GM19239 (cell line): ENCODE data around the gene LRP4.
A peak's percentile ranks its signal among the peaks of the same experiment; 100 is the strongest.

Experiments used
- DNase-seq: peaks from one replicate; pipeline ENCODE4 v3.0.0; 2011; ENCODE audit warnings: low spot score; ENCODE audit not compliant: insufficient read length
- FAIRE-seq: peaks from 2 replicates; lab custom pipeline; 2011; peaks lifted over from hg19 to GRCh38; lab: Jason Lieb, UNC

Gene LRP4

DNA sequence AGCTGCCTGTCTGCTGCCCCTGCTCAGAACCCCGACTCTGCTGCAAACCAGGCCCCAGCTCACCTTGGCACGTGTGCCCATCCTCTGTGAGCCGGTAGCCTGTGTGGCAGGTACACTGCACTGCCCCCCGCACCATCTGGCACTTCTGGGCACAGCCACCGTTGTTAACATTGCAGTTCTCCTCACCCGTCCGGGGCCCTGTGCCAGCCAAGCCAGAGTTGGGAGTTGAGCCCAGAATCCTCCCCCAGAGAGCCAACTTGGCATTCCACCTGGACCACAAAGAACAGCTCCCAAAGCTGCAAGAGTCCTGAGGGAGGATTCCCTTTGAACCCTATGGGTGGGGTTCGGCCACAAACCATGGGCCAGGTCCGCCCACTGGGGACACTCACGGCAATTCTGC is 22.5 kb downstream of the LRP4 start:
- no peak for DNase-seq
- no peak for FAIRE-seq

DNA sequence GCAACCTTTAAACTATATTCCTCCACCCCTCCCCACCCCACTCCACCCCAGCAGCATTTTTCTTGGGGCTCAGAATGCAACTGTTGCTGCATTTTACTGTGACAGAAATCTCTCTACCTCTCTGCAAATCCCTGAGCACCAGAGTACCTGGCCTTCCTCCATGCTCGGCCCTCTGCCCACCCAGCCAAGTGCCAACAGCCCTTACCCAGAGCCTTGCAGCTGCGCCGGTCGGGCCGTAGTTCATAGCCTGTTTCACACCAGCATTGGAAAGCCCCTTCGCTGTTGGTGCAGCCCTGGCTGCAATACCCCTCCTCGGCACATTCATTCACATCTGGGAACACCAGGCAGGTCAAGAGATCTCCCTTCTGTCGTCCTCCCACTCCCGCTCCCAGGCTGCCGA is 23.4 kb downstream of the LRP4 start:
- DNase-seq (no peak), FAIRE-seq (no peak)

DNA sequence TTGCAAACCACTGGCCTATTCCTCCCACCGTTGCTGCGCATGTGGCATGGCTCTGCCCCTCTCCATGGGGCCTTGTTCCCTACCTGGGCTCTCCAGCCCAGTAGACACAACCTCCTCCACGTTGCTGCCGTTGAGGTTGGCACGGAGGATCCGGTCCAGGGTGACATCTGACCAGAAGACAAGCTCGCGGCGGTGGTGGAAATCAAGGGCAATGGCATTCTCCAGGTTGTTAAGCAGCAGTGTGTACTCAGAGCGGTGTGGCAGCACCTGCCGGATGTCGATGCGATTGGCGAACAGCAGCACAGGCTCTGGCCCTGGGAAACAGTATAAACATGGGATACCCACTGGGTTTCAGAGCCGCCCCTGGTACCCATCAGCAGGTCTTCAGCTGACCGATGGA is 23.8 kb downstream of the LRP4 start:
- no peak for FAIRE-seq
- DNase-seq: no peak

DNA sequence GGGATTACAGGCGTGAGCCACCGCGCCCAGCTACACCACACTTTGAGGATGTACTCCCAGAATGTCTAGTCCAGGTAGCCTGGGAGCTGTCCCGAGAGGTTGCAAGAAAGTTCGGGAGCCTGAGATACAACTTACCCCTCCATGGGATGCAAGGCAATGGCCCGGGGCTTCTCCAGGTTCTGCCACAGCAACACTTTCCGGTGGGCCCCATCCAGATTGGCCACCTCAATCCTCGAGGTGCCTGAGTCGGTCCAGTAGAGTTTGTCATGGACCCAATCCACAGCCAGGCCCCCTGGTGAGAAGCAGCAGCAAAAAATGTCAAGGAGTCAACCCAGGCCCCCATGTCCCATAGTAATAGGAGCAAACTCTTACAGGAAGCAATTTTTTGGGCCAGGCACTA is 25.5 kb downstream of the LRP4 start:
- FAIRE-seq: no peak
- no peak for DNase-seq

DNA sequence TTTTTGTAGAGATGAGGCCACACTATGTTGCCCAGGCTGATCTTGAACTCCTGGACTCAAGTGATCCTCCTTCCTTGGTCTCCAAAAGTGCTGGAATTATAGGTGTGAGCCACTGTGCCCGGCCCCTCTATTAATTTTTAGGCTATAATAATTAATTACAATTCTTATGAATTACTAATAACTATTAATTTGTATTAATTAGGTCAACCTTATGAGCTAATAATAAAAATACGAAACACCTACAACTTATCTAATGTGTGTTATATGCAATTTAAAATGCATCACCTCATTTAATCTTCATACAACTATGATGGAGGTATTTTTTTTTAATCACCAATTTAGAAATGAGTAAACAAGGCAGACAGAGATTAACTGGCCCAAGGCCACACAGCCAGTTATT is 26.2 kb downstream of the LRP4 start:
- DNase-seq (no peak), FAIRE-seq (no peak)

DNA sequence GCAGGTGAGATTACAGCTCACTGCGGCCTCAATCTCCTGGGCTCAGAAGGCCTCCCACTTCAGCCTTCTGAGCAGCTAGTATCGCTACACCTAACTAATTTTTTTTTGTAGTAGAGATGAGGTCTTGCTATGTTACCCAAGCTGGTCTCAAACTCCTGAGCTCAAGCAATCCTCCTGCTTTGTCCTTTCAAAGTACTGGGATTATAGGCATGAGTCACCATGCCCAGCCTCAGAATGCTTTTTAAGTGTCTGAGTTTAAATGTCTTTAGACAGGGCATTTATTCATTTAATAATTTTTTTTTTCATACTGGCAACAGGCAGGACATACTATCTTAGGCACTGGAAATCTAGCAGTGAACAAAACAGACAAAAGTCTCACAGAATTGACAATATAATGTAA is 27.7 kb downstream of the LRP4 start:
- DNase-seq: no peak
- no peak for FAIRE-seq

DNA sequence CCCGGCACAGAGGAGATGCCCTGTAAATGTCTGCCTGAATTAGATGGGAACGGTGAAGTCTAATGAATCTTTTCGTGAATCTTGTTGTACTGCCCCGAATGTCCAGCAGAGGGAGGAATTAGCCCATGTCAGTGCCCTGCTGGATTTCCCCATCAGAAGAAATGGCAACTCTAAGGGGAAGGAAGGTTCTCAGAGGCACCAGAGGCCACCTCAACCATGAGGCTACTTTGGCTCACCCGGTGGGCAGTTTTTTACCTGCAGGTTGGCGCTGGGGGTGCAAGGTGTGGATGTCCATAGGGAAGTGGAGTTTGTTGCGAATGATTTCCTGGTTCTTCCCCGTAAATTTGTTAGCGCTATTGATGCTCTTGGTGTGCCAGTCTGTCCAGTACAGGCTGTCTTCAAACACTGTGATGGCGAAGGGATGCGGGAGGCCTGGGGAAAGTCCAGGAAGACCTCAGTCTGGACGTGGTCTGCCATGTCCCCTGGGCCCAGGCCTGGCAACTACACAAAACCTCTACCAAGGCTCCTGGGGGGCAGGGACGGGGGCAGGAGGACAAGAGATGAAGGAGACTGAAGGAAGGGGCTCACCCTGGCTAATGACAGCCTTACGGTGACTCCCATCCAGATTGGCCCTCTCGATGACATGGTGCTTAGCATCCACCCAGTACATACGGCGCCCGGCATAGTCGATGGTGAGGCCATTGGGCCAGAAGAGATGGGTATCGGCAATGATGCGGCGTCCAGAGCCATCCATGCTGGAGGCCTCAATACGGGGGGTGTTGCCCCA is 28.5 kb downstream of the LRP4 start:
- peak; percentile 93 for FAIRE-seq
- DNase-seq: peak; percentile 71

DNA sequence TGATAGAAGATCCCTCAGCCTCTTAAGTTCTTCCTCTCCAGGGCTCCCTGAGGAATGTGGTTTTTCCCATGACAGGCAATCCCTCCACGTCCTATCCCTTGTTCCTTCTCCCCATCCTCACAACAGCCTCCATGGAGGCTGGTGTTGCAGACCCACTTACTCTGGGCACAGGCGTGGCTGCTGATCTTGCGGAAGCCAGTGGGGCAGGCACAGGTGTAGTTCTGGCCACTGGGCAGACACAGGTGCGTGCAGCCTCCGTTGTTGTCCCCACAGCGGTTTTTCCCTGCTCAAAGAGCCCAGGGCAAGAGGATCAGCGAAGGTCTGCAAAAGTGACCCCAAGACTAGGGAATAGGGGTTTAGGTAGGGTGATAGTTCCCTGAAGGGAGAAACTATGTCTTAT is 29.1 kb downstream of the LRP4 start:
- DNase-seq (no peak), FAIRE-seq (no peak)

DNA sequence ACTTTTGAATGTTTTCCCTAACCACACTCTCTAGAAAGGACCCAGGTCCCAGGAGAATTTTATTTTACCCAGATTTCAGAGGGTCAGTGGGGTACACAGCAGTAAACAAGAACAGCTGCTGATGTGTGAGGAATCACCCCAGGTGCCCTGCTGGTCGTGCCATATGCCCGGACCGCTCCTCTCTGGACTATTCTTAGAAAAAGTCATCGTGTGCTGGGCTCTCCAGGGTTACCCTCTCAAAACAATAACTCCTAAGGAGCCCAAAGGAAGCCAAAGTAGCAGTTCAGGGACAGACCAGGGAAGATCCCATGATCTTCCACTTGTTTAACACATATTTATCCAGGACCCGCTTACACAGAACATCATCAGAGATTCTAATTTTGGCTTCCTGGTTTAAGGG is 29.7 kb downstream of the LRP4 start:
- DNase-seq (no peak), FAIRE-seq (no peak)

DNA sequence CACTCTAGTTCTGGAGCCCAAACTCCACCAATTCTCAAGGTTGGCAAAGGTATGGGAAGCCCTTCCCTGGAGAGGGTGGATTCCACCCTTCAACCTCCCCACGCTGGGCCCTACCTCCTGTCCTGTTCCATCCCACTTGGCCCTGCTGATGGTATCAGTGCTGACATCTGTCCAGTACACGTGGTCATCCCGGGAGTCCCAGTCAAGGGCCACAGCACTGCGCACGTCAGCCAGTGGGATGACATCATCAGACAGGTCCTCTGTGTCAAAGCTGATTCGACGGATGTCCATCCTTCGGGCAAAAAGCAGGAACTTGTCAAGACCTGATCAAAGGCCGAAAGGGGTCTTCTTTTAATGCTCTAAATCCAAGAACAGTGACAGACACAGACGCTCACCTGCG is 32.1 kb downstream of the LRP4 start:
- FAIRE-seq (no peak), DNase-seq (no peak)

DNA sequence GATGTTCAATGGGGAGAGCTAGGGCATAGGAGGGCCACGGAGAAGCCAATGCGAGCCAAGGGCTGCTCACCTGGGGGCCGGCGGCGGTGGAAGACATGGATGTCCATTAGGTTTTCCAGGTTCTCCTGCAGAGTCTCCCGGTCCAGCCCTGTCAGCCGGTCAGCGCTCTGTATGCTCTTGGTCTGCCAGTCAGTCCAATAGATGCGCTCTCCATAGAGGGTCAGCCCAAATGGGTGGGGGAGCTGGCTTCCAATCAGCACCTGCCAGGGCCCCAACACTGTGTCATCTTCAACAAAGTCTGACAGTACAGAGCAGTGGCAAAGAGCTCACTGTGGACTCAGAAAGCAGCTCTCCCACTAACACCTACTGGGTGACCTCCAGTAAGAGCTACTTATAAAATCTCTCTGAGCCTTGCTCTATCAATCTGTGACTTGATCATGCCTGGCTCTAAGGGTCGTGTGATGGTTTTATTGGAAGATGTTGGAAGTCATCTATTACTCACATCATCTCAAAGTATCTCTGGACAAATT is 39.2 kb downstream of the LRP4 start:
- DNase-seq (no peak), FAIRE-seq (no peak)

DNA sequence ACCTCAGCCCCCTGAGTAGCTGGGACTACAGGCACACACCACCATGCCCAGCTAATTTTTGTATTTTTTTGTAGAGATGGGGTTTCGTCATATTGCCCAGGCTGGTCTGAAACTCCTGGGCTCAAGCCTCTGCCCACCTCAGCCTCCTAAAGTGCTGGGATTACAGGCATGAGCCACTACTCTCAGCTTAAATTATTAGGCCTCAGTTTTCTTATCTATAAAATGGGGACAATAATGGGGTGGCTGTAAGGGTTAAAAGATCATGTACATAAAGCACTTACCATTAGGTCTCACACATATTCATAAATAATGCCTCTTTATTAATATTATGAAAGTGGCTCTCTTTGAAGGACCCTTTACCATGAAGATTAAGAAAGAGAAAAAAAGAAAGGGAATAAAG is 40.8 kb downstream of the LRP4 start:
- DNase-seq (no peak), FAIRE-seq (no peak)

DNA sequence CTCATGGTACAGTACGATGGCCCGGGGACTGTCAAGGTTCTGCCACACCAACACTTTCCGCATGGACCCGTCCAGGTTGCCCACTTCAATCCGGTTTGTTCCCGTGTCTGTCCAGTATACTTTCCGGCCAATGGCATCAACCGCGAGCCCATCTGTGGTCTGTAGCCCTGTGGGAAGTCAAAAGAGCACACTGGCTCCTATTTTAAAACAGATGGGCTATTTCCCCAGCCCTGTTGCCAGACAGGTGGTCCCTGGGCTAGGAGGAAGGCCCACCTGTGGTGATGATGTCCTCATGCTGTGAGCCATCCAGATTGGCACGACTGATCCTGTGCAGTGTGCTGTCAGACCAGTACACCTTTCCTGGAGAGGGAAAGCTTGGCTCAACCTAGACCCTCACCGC is 41.9 kb downstream of the LRP4 start:
- DNase-seq (no peak), FAIRE-seq (no peak)

DNA sequence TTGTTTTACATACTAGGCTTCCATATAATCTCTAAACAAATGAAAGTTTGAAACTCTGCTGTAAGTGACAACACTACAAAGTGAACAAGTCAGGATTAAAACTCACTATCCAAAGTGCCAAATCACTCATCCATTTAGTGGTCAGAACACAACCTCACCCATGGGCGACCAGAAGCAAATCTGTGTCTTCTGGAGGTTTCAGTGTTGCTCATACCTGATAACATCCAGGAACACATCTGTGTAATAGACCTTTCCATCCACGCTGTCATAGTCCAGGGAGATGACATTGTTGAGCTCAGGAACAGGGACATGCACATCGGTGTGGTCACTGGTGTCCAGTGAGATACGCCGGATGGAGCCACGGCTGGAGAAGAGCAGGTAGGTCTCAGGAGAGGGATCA is 43.8 kb downstream of the LRP4 start:
- FAIRE-seq (no peak), DNase-seq (no peak)

DNA sequence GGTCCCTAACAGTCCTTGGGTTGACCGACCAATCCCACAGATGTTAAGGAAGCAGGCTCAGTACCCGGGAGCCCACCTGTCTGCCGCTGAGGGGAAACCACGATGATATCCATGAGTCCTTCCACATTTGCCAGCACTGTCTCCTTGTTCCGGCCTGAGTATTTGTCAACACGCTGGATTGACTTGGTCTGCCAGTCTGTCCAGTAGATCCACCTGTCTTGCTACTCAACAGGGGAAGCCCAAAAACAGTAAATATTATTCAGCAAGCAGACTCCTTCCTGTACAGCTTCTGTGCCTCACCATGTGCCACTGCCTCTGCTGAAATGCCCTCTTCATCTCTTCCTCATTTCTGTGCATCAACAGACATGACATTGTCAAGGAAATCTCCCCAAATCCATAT is 49.4 kb downstream of the LRP4 start:
- FAIRE-seq (no peak), DNase-seq (no peak)

DNA sequence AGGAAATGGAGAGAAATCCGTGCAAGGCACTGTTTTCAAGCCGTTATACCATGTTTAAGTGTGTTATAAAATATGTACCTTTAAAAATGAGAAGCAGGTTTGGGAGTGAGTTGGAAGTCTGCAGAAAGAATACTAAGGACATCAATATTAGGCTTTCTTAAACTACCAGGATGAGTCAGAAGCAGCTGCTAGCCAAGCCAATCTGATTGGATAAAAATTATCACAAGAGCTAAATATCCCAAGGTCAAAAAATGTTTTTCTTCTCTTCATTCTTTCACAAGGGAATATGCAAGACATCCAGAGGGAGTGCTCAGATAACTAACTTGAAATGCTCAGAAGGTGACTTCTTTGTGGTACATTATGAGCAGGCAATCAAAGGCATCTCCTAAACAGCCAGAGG is 53.0 kb downstream of the LRP4 start:
- DNase-seq (no peak), FAIRE-seq (no peak)

DNA sequence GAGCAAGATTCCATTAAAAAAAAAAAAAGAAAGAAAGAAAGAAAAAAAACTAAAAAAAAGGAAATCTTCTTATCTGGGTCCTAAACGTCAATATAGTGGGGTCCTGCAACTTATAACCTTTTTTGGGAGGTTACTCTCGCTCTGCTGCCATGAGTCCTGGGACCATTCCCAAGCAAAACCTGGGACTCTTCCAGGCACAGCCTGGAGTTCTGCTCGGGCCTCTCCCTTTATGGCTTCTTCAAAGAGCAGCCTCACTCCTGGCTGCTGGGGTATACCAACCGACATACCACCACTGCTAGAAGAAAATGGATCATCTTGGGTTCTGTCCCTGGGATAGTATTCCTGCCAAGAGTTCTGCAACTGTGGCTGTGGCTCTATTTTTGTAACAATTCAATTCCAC is 58.1 kb downstream of the LRP4 start:
- FAIRE-seq (no peak), DNase-seq (no peak)

DNA sequence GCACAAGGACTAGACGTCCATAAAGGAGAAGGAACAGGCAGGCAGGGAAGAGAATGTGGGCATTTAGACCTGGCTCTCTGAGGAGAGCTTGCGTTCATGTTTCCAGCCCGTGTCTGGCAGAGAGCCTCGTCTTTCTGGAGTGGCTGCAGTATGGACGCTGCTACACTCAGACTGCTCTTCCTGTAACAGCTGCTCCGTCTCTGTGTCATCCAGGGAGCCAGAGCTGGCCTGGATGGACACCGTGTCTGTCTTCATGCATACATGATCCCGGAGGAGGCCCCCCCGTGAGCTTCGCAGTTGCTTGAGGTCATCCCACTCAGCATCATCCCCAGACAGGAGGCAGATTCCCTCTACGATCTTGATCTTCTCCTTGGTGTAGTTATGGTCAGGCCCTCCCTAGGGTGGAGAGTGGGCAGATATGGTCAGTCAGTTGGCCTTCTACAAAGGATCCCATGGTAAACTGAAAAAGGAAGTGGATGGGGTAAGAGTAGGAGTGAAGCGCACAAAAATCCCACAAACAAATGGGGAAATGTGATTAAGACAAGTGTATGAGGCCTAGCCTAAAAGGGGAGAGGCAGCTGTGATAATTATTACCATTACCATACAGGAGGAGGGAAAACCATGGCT is 59.3 kb downstream of the LRP4 start:
- FAIRE-seq (no peak), DNase-seq (no peak)

DNA sequence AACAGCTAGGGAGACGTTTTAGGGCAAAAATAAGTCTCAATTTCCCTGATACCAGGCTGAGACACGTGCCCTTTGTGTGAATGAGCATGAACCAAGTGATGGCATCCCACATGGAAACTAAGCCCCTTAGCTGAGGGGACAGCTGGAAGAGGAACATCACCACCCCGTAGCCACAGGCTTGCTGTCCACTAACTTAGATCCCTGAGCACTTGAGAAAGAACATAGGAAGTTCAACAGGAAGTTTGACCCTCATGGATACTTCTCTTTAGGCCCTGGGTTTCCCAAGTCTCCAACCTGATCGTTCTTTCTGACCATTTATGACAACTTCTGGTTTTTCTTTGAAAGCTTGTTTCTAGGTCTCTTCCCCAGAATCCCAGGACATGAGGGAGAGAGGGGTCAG is 60.7 kb downstream of the LRP4 start:
- FAIRE-seq (no peak), DNase-seq (no peak)

DNA sequence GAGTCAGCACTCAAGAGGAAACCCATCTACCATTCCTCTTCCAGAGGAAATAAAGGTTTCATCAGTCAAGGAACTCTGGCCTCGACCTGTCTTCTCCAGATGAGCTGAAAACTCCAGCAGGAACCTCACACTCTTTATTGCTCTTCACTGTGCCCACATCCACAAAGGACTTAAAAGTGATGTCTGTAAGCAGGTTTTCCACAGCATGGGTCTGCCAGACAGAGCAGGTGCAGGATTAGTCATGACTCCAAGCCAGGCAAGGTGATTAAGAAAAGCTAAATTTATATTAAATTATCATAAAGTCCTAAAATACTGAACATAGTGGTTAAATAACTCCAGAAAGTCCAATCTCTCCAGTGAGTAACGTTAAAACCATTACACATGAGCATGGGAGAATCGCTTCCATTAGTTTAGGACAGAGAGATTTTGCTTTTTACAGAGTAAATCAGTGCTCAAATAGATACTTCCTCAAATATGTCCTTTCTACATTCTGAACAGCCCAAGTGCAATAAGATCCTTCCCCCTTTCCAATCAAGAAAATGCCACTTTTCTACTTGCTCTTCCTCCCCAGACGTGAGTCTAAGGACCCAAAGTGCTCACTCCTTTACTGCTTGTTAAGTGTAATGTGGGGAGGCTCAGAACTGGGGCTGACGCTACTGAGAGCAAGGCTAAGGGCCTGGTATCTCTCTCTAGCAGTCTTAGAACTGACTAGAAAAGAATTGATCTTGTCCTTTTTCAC is 61.6 kb downstream of the LRP4 start:
- DNase-seq (no peak), FAIRE-seq (no peak)

DNA sequence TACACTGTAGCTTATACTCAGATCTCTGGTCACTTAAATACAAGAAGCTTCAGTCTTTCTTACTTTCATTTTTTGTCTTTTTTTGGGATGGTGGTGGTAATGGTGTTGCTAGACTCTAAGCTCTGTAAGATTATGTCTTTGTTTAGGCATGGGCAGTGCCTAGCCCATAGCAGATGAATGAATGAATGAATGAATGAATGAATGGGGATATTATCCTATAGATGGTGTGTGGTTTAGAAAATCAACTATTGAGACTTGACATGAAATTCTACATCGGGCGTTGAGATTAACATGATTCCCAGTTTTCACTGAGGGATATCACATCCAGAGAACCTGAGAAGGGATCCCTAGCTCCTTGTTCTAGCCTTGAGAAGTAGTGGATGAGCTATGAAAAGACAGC is 62.5 kb downstream of the LRP4 start:
- no peak for DNase-seq
- no peak for FAIRE-seq
